ENCODE data around the gene HBG2.
"Not testable (repeated sequence)": the region's sequence is repeated elsewhere in the genome, so short reads cannot be mapped to it uniquely, and the experiment has no call there.

Gene HBG2

DNA sequence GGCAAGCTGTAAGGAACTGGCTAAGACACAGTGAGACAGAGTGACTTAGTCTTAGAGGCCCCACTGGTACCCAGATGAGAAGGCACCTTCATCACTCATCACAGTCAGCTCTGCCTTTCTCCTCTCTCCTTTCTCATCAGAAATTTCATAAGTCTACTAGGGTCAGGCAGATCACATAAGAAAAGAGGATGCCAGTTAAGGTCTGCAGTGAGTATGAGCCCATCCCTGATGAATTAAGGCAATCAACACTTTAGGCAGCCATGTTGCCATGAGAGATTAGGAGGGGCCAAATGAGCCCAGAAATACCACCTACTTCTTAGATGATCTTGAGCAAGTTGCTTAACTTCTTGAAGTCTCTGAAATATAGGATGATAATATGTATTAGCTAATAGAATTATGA is 27.0 kb upstream of the HBG2 start:
- DNase-seq, result no peak

GRCh38 chr11:5280582-5281102 is 26.1 kb upstream of the HBG2 start:
- DNase-seq, result no peak

DNA sequence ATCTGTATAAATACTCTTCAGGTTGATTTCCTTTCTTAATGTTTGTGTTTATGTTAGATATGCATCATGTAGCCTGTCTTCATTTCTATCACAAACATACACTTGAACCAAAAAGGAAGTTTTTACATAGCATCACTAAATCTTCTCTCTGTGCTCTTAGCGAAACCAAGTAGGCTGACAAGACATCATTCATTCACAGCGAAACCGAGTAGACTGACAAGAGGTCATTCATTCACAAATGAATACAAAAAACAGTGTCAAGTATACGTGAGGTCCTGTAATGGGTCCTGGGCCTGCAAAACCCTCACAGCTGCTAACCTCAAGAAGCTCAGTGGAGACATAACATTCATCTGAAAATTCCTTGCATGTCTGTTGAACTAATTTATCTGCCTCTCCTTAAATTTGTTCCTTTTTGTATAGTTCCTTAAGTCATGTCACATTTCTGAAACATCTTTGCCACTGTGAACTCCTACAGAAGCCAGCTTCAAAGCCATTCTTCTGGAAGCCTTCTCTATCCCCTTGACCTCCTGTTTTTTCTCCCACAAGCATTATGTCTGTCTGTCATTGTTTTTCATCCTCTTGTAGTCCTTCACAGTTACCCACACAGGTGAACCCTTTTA is 25.0 kb upstream of the HBG2 start:
- no peak for DNase-seq

DNA sequence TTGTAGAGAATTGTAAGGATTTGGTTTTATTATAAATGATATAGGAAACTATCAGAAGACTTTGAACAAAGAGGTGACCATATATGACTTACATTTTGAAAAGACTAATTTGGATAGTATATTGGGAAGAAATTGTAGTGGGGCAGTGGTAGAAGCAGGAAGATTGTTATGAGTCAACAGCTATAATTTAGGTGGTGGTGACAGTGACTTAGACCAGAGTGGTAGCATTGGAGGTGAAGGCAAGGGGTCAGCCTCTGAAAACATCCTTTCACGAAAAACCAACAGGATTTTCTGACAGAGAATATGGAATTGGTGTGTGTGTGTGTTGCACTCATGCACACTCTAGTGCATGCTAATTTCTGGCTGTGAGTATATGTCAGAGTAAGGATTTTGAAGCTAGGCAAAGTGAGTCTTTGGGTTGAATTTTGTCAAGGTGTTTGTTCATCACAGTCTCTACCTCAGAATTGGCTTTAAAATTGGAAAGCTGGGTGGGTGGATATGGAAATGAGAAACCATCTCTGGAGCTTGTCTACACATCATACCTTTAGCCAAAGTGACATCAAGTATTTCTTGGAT is 23.3 kb upstream of the HBG2 start:
- DNase-seq, result no peak

DNA sequence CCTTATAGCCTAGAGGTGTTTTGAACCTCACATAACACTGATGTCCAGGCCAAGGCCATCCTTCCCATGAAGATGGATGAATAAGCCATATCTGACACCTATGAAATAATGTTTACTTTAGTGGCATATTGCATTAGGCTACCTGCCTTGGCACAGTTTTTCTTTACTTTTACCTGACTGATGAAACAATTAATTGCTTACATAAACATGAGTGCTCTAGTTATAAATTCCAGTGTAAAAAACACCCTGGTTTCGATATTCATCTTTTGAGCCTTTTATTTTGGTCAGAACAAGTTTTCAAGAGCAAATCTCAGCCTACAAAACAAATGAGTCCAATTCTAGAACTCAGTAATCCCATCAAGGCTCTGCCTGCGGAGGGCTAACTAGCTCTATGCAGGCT is 22.1 kb upstream of the HBG2 start:
- no peak for DNase-seq

- DNase-seq, result no peak
Observed at GRCh38 chr11:5275369-5276110, 21.0 kb upstream of the HBG2 start.

DNA sequence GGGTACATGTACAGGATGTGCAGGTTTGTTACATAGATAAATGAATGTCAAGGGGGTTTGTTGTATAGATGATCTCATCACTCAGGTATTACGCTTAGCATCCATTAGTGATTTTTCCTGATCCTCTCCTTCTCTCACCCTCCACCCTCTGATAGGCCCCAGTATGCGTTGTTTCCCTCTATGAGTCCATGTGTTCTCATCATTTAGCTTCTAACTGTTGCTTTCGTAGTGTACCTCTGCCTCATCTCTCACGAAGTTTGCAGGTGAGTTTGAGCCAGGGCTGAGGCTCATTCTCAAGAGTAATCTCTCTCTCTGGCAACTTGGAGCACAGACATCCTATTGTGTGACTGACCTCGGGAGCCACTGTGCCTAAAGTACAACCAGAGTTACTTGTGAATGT is 19.8 kb upstream of the HBG2 start:
- DNase-seq, result no peak

GRCh38 chr11:5272395-5273017 is 17.9 kb upstream of the HBG2 start:
- DNase-seq, result no peak

- no peak for DNase-seq
Observed at GRCh38 chr11:5269715-5270147, 15.2 kb upstream of the HBG2 start, which contains the start of gene HBE1. TSS of gene HBE1 (minus strand) at chr11:5269945. CDS start at chr11:5269890, 55 bp downstream.

GRCh38 chr11:5267033-5267563 is 12.5 kb upstream of the HBG2 start:
- no peak for DNase-seq

DNA sequence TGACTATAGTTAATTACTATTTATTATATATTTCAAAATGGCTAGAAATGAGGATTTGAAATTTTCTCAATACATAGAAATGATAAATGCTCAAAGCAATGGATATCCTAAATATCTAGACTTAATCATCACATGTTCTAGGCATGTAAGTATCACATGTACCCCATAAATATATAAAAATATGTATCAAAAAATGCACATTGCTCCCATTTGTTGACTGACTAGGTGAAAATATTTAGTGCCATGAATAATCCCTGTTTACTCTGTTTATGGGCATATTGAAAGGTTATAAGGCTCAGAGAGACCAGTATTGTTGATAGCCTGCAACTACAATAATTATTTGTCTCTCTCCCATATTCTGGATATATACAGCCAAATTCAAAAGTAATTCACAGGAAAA is 12.0 kb upstream of the HBG2 start:
- no peak for DNase-seq

- no peak for DNase-seq
Observed at GRCh38 chr11:5265832-5266231, 11.3 kb upstream of the HBG2 start.

GRCh38 chr11:5258543-5259262 is 4.1 kb upstream of the HBG2 start:
- no peak for DNase-seq

- DNase-seq, result no peak
Observed at GRCh38 chr11:5257296-5257695, 2.7 kb upstream of the HBG2 start.

GRCh38 chr11:5254023-5254422 is 558 bp downstream of the HBG2 start:
- not testable (repeated sequence) for DNase-seq

DNA sequence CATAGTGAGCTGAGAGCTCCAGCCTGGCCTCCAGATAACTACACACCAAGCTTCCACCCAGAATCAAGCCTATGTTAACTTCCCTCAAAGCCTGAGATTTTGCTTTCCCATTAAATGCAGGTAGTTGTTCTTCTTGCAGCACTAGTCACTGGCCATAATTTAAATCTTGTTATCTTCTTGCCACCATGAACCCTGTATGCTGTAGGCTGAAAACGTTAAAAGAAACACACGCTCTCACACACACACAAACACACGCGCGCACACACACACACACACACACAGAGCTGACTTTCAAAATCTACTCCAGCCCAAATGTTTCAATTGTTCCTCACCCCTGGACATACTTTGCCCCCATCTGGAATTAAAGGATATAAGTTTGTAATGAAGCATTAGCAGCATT is 1.1 kb downstream of the HBG2 start:
- not testable (repeated sequence) for DNase-seq

DNA sequence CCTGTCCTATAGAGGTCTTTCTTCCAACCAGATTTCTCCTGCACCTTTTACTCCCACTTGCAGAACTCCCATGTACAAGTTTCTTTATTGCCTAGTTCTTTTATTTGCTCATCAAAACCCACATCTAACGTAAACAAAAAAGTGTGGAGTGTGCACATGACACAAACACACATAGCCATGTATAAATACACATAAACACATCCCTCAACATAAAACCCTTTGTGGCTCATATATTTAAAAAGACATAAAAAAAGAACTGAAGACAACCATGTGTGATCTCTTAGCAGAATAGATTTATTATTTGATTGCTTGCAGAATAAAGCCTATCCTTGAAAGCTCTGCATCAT is 1.7 kb downstream of the HBG2 start:
- no peak for DNase-seq

DNA sequence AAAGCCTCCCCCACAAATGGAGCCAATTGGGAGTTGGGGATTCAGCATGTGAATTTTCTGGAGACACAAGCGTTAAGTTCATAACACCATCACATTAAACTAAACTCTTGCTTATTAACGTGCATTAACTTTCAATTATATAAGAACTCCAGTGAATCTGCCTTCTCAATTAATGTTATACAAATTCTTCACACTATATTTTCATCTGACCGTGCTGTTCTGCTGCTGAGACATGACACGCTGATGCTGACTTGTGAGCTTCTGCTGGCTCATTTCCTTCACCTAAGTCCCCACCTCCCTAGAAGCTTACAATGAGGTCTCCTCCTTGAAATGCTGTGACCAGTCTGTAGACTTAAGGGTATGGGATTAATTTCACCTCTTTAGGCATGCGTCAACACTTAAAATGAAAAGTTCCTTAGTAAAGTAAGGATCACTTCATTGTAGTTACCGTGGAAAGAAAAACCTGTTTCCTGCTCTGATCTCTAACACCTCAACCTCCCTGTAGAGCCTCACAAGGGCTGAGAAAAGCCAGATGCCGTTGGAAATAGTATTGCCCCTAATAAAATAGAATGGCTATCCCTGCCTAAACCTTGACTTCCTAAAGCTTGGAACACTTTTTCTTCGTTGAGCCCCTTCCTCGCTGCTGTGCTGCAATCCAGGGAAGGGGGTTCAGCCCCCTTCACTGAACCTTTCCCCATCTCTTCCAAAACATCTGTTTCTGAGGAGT is 2.2 kb downstream of the HBG2 start:
- DNase-seq, result no peak

- no peak for DNase-seq
Observed at GRCh38 chr11:5251746-5252145, 2.8 kb downstream of the HBG2 start.

GRCh38 chr11:5250543-5251204 is 3.9 kb downstream of the HBG2 start:
- DNase-seq, result no peak

- DNase-seq, result not testable (repeated sequence)
Observed at GRCh38 chr11:5249807-5250396, 4.7 kb downstream of the HBG2 start, which contains the start of gene HBG1. TSS of gene HBG1 (minus strand) at chr11:5249857. CDS start at chr11:5249804, 53 bp downstream.
